Stimulated activated naive CD8-positive, alpha-beta T cell treated with anti-CD3 and anti-CD28 coated beads, Interleukin-15, Interleukin-2, amounts not matched to agents 100 U/mL and 50 U/mL, for 24 hours (primary cell): ENCODE results near the gene JRKL.

Source experiments
- ATAC-seq: fragments of 150-1000 bp; cut with Tn5 transposase; one replicate; pipeline ENCODE4 v1.10.0; 2021
- DNase-seq: peaks from one replicate; pipeline ENCODE4 v3.0.0; 2021

Gene JRKL

GRCh38 chr11:96389720-96390487 lies at the start of gene JRKL, which contains the start of gene CCDC82:
Gene JRKL (plus strand): TSS chr11:96390013. CDS start chr11:96390650, 637 bp downstream.
Gene CCDC82 (minus strand): TSS chr11:96389912. CDS start chr11:96384747, 5,165 bp downstream.
- ATAC-seq (peak; percentile 97), DNase-seq (peak; percentile 99)

GRCh38 chr11:96340555-96340885 lies 49.3 kb upstream of the JRKL start:
- DNase-seq (no peak), ATAC-seq (no peak)

GRCh38 chr11:96341211-96342013 lies 48.4 kb upstream of the JRKL start:
- ATAC-seq: peak; percentile 41

GRCh38 chr11:96342014-96342960 lies 47.5 kb upstream of the JRKL start:
- ATAC-seq (no peak), DNase-seq (no peak)

More at GRCh38 chr11:96341211-96342013, 48.4 kb upstream of the JRKL start:
- DNase-seq: peak; percentile 68

- peak; percentile 87 for ATAC-seq
- DNase-seq: peak; percentile 90
Observed at GRCh38 chr11:96342961-96343711, 46.7 kb upstream of the JRKL start, which contains the start of gene MAML2. Gene MAML2 (minus strand): TSS chr11:96343195. CDS start chr11:96341895, 1,300 bp downstream.

GRCh38 chr11:96356848-96357247 lies 33.0 kb upstream of the JRKL start:
- DNase-seq: no peak
- ATAC-seq: no peak

- ATAC-seq (peak; percentile 89), DNase-seq (no peak)
Observed at GRCh38 chr11:96357794-96358193, 32.0 kb upstream of the JRKL start.

GRCh38 chr11:96358321-96358720 lies 31.5 kb upstream of the JRKL start:
- DNase-seq: no peak
- no peak for ATAC-seq

- no peak for DNase-seq
Observed at GRCh38 chr11:96361778-96362177, 28.0 kb upstream of the JRKL start.

GRCh38 chr11:96365493-96365892 lies 24.3 kb upstream of the JRKL start:
- ATAC-seq (no peak), DNase-seq (no peak)

More at GRCh38 chr11:96361778-96362177, 28.0 kb upstream of the JRKL start:
- no peak for ATAC-seq

GRCh38 chr11:96366024-96366423 lies 23.8 kb upstream of the JRKL start:
- no peak for ATAC-seq
- no peak for DNase-seq

- ATAC-seq (no peak), DNase-seq (no peak)
Observed at GRCh38 chr11:96367342-96367741, 22.5 kb upstream of the JRKL start.

- DNase-seq: no peak
- ATAC-seq: no peak
Observed at GRCh38 chr11:96373826-96374225, 16.0 kb upstream of the JRKL start.

- DNase-seq (no peak), ATAC-seq (no peak)
Observed at GRCh38 chr11:96376796-96377195, 13.0 kb upstream of the JRKL start.

- DNase-seq: no peak
- ATAC-seq: no peak
Observed at GRCh38 chr11:96384156-96384555, 5.7 kb upstream of the JRKL start.

GRCh38 chr11:96385187-96385586 lies 4.6 kb upstream of the JRKL start:
- DNase-seq: no peak
- no peak for ATAC-seq

GRCh38 chr11:96388891-96389719 lies 708 bp upstream of the JRKL start:
- ATAC-seq (peak; percentile 63), DNase-seq (no peak)

GRCh38 chr11:96390488-96390792 lies 627 bp downstream of the JRKL start:
- no peak for ATAC-seq
- DNase-seq: no peak

GRCh38 chr11:96391698-96392307 lies 2.0 kb downstream of the JRKL start:
- ATAC-seq (no peak), DNase-seq (no peak)

GRCh38 chr11:96393753-96394348 lies 4.0 kb downstream of the JRKL start:
- DNase-seq: no peak

More at GRCh38 chr11:96393753-96394348, 4.0 kb downstream of the JRKL start:
- no peak for ATAC-seq
